ENCODE measurements around the gene DKK1. TPM values are rescaled to one million over a fixed set of nuclear protein-coding genes. Genes with fewer than 3 reads are reported as not detected.
"Not testable (repeated sequence)": the region's sequence is repeated elsewhere in the genome, so short reads cannot be mapped to it uniquely, and the experiment has no call there.

The DKK1 gene
- total and polyA plus RNA-seq, 2 of the 13 experiments (the other 11 are each of a cell fraction or from before 2014, with no cell fraction given): 123 to 262 TPM

GRCh38 chr10:52365547-52366432 is 51.7 kb downstream of the DKK1 start (continued):
- TF ChIP-seq NFAT5 (CRISPR knock-in tag; IDR thresholded peaks at IDR 0.05): 0 out of 2 replicates have a peak, but pooled peaks have one; percentile 67
- TF ChIP-seq HOMEZ (CRISPR knock-in tag; IDR thresholded peaks at IDR 0.05; ENCODE audit: low read depth): peak; percentile 33; the same call in 1 of the 2 replicates
- TF ChIP-seq RXRB (CRISPR knock-in tag; IDR thresholded peaks at IDR 0.05; ENCODE audit: borderline replicate concordance): 0 out of 2 replicates have a peak, but pooled peaks have one; percentile 22
- TF ChIP-seq SOX6 (IDR thresholded peaks at IDR 0.05): not testable (repeated sequence)
- peak; percentile 95 for TF ChIP-seq SOX6 (CRISPR knock-in tag; IDR thresholded peaks at IDR 0.05)
- peak; percentile 36; the same call in 1 of the 2 replicates for TF ChIP-seq PHF8 (CRISPR knock-in tag; IDR thresholded peaks at IDR 0.05)
- TF ChIP-seq ZNF552 (CRISPR knock-in tag; IDR thresholded peaks at IDR 0.05; ENCODE audit: borderline replicate concordance): peak; percentile 83; the same call in 1 of the 2 replicates
- 0 out of 2 replicates have a peak, but pooled peaks have one; percentile 24 for TF ChIP-seq ZNF460 (CRISPR knock-in tag; IDR thresholded peaks at IDR 0.05; ENCODE audit: borderline replicate concordance)
- peak; percentile 72; the same call in 1 of the 2 replicates for TF ChIP-seq AKAP8 (CRISPR knock-in tag; IDR thresholded peaks at IDR 0.05)
- TF ChIP-seq HOXA5 (CRISPR knock-in tag; IDR thresholded peaks at IDR 0.05): 0 out of 2 replicates have a peak, but pooled peaks have one; percentile 57
- TF ChIP-seq ZNF776 (CRISPR knock-in tag; IDR thresholded peaks at IDR 0.05): peak; percentile 22; the same call in 1 of the 2 replicates
- TF ChIP-seq ZNF280B (CRISPR knock-in tag; IDR thresholded peaks at IDR 0.05; ENCODE audit: borderline replicate concordance): peak; percentile 62; the same call in 1 of the 2 replicates
- TF ChIP-seq PRMT3 (CRISPR knock-in tag; IDR thresholded peaks at IDR 0.05; ENCODE audit: borderline replicate concordance, low read depth): 0 out of 2 replicates have a peak, but pooled peaks have one; percentile 12

All from HepG2 (cell line).